Nephron progenitor cell (in vitro differentiated cells): ENCODE results near the gene EFNA5.

ENCODE experiments used
- DNase-seq: peaks from one replicate; pipeline ENCODE4 v3.0.0; 2021
- H3K27ac Mint-ChIP-seq: 2 replicates; pipeline ENCODE4 v1.8.0; 2021; ENCODE audit warnings: mild to moderate bottlenecking, moderate library complexity, mixed read lengths
- H3K27me3 Mint-ChIP-seq: 2 replicates; pipeline ENCODE4 v1.8.0; 2021; ENCODE audit warnings: mild to moderate bottlenecking, low read depth, mixed read lengths; ENCODE audit not compliant: poor library complexity
- H3K36me3 Mint-ChIP-seq: 2 replicates; pipeline ENCODE4 v1.8.0; 2021; ENCODE audit warnings: low read depth, mixed read lengths
- H3K4me1 Mint-ChIP-seq: 2 replicates; pipeline ENCODE4 v1.8.0; 2021; ENCODE audit warnings: mixed read lengths
- H3K4me3 Mint-ChIP-seq: 2 replicates; pipeline ENCODE4 v1.8.0; 2021; ENCODE audit warnings: mild to moderate bottlenecking, moderate library complexity, mixed read lengths
- H3K9me3 Mint-ChIP-seq: 2 replicates; pipeline ENCODE4 v1.8.0; 2021; ENCODE audit warnings: mild to moderate bottlenecking, moderate library complexity, mixed read lengths
- CTCF ChIP-seq: fragments of 200-600 bp; sonication (generic); IDR thresholded peaks from 2 replicates; pipeline ENCODE4 v1.5.0; 2021; ENCODE audit warnings: antibody characterized with exemption

Gene EFNA5

GRCh38 chr5:107469485-107470294 is 201.0 kb downstream of the EFNA5 start:
- no peaks in the 10 kb centered on the region for H3K27me3 Mint-ChIP-seq
- no peaks in the 10 kb centered on the region for H3K36me3 Mint-ChIP-seq
- H3K4me3 Mint-ChIP-seq: no peak overlapping the region
- no peak for TF ChIP-seq CTCF
- peak overlapping the region; percentile 67 for H3K27ac Mint-ChIP-seq
- peaks cover 58% of the 10 kb centered on the region for H3K4me1 Mint-ChIP-seq
- DNase-seq: no peak
- no peaks in the 10 kb centered on the region for H3K9me3 Mint-ChIP-seq

- Mint-ChIP-seq H3K27ac (peak overlapping the region; percentile 67), H3K4me3 (no peak overlapping the region), H3K4me1 (peaks cover 64% of the 10 kb centered on the region), H3K27me3 (no peaks in the 10 kb centered on the region), H3K36me3 (no peaks in the 10 kb centered on the region), H3K9me3 (no peaks in the 10 kb centered on the region)
- no peak for TF ChIP-seq CTCF
- no peak for DNase-seq
Measured at GRCh38 chr5:107469064-107469463, 201.7 kb downstream of the EFNA5 start.

GRCh38 chr5:107468276-107468675 is 202.5 kb downstream of the EFNA5 start:
- Mint-ChIP-seq H3K4me3 (no peak overlapping the region), H3K27ac (no peak overlapping the region), H3K9me3 (no peaks in the 10 kb centered on the region), H3K27me3 (no peaks in the 10 kb centered on the region), H3K36me3 (no peaks in the 10 kb centered on the region), H3K4me1 (peaks cover 71% of the 10 kb centered on the region)
- DNase-seq: no peak
- TF ChIP-seq CTCF: no peak

GRCh38 chr5:107467137-107467932 is 203.4 kb downstream of the EFNA5 start:
- peak overlapping the region; percentile 57 for H3K27ac Mint-ChIP-seq
- no peak for TF ChIP-seq CTCF
- H3K36me3 Mint-ChIP-seq: no peaks in the 10 kb centered on the region
- DNase-seq: no peak
- H3K4me3 Mint-ChIP-seq: no peak overlapping the region
- H3K27me3 Mint-ChIP-seq: no peaks in the 10 kb centered on the region
- H3K9me3 Mint-ChIP-seq: no peaks in the 10 kb centered on the region
- H3K4me1 Mint-ChIP-seq: peaks cover 61% of the 10 kb centered on the region

- no peaks in the 10 kb centered on the region for H3K27me3 Mint-ChIP-seq
- TF ChIP-seq CTCF: no peak
- peak; percentile 56 for DNase-seq
- H3K4me1 Mint-ChIP-seq: peaks cover 65% of the 10 kb centered on the region
- peak overlapping the region; percentile 50 for H3K4me3 Mint-ChIP-seq
- H3K9me3 Mint-ChIP-seq: no peaks in the 10 kb centered on the region
- no peaks in the 10 kb centered on the region for H3K36me3 Mint-ChIP-seq
- peak overlapping the region; percentile 99 for H3K27ac Mint-ChIP-seq
Measured at GRCh38 chr5:107466233-107466769, 204.4 kb downstream of the EFNA5 start.
